HEK293 (cell line): Measurements from ENCODE around the gene VIPR2.

Experiments
- CTCF ChIA-PET: fragments of 350-600 bp; formaldehyde crosslinking; extraction: SDS; loops from one replicate; lab custom pipeline; 2021; ENCODE audit warnings: antibody characterized with exemption; lab: Yijun Ruan, JAX
- POLR2A ChIA-PET: fragments of 300-600 bp; formaldehyde crosslinking; extraction: SDS; loops from one replicate; lab custom pipeline; 2020; ENCODE audit warnings: antibody characterized with exemption, inconsistent platforms; lab: Yijun Ruan, JAX
- H3K27ac ChIP-seq: fragments of 200-500 bp; sonication (Bioruptor generic); 2 replicates; pipeline ENCODE4 v1.5.1; 2014; ENCODE audit warnings: low read depth, low read length, control low read depth, inconsistent platforms; ENCODE audit errors: extremely low read depth
- H3K36me3 ChIP-seq, 2 experiments: fragments of 200-500 bp in 1 of 2; sonication (Bioruptor generic) in 1 of 2; 1 replicate in 1 of 2; 2 replicates in 1 of 2; pipeline ENCODE4 v1.5.1; 2014 to 2017; ENCODE audit warnings: inconsistent platforms in 2 of 2, low read length in 2 of 2; ENCODE audit not compliant: control insufficient read depth in 2 of 2, insufficient read depth in 1 of 2
- H3K4me1 ChIP-seq: fragments of 200-500 bp; sonication (Bioruptor generic); 2 replicates; pipeline ENCODE4 v1.5.1; 2014; ENCODE audit warnings: mild to moderate bottlenecking, low read length, inconsistent platforms; ENCODE audit not compliant: control insufficient read depth, insufficient read depth
- H3K4me3 ChIP-seq: 2 replicates; pipeline ENCODE4 v1.5.1; 2011; ENCODE audit warnings: low read depth, mild to moderate bottlenecking, control low read depth, low read length, moderate library complexity
- H3K9me3 ChIP-seq: fragments of 200-500 bp; sonication (Bioruptor generic); 2 replicates; pipeline ENCODE4 v1.5.1; 2014; ENCODE audit warnings: low read depth, low read length, inconsistent platforms; ENCODE audit not compliant: control insufficient read depth, insufficient read depth
- GLI2 ChIP-seq: fragments of 450-650 bp; formaldehyde crosslinking; IDR thresholded peaks from 2 replicates; pipeline ENCODE4; 2017; ENCODE audit warnings: missing biosample characterization, missing genetic modification characterization, low read depth, borderline replicate concordance
- YY1 ChIP-seq: fragments of 450-650 bp; formaldehyde crosslinking; IDR thresholded peaks from 2 replicates; pipeline ENCODE4 v1.5.1; 2018; ENCODE audit warnings: missing biosample characterization, missing genetic modification characterization
- ZBTB17 ChIP-seq: fragments of 450-650 bp; formaldehyde crosslinking; IDR thresholded peaks from 2 replicates; pipeline ENCODE4 v1.5.1; 2016; ENCODE audit warnings: missing biosample characterization, missing genetic modification characterization
- ZBTB8A ChIP-seq: fragments of 450-650 bp; formaldehyde crosslinking; IDR thresholded peaks from 2 replicates; pipeline ENCODE4 v1.5.1; 2016; ENCODE audit warnings: missing biosample characterization, missing genetic modification characterization
- ZFHX2 ChIP-seq: fragments of 450-650 bp; formaldehyde crosslinking; conservative IDR thresholded peaks from 2 replicates; pipeline ENCODE4 v1.5.1; 2016; ENCODE audit warnings: missing biosample characterization, missing genetic modification characterization
- ZNF112 ChIP-seq: fragments of 450-650 bp; formaldehyde crosslinking; IDR thresholded peaks from 2 replicates; pipeline ENCODE4 v1.5.0; 2017; ENCODE audit warnings: missing biosample characterization, missing genetic modification characterization
- ZNF155 ChIP-seq: fragments of 450-650 bp; formaldehyde crosslinking; IDR thresholded peaks from 2 replicates; pipeline ENCODE4 v1.5.1; 2016; ENCODE audit warnings: missing biosample characterization, missing genetic modification characterization
- ZNF16 ChIP-seq: fragments of 450-650 bp; formaldehyde crosslinking; IDR thresholded peaks from 2 replicates; pipeline ENCODE4 v1.5.1; 2016; ENCODE audit warnings: low read depth, missing biosample characterization, missing genetic modification characterization
- ZNF24 ChIP-seq: fragments of 450-650 bp; formaldehyde crosslinking; IDR thresholded peaks from 2 replicates; pipeline ENCODE4 v1.5.1; 2016; ENCODE audit warnings: missing biosample characterization, missing genetic modification characterization
- ZNF416 ChIP-seq: fragments of 450-650 bp; formaldehyde crosslinking; IDR thresholded peaks from 2 replicates; pipeline ENCODE4 v1.5.1; 2016; ENCODE audit warnings: missing biosample characterization, missing genetic modification characterization
- ZNF433 ChIP-seq: fragments of 450-650 bp; formaldehyde crosslinking; IDR thresholded peaks from 2 replicates; pipeline ENCODE4 v1.5.1; 2016; ENCODE audit warnings: missing biosample characterization, missing genetic modification characterization, low read depth
- ZNF626 ChIP-seq: fragments of 450-650 bp; sonication (Bioruptor Pico); formaldehyde crosslinking; IDR thresholded peaks from 2 replicates; pipeline ENCODE4 v1.5.1; 2018; ENCODE audit warnings: missing biosample characterization, missing genetic modification characterization, inconsistent platforms
- ZSCAN16 ChIP-seq: fragments of 450-650 bp; formaldehyde crosslinking; IDR thresholded peaks from 2 replicates; pipeline ENCODE4 v1.5.1; 2016; ENCODE audit warnings: missing biosample characterization, missing genetic modification characterization
- TF ChIP-seq, protein P1 (sequence below): fragments of 450-650 bp; formaldehyde crosslinking; IDR thresholded peaks from 2 replicates; pipeline ENCODE4 v1.5.1; 2016; ENCODE audit warnings: missing biosample characterization, missing genetic modification characterization
- TF ChIP-seq, protein P2 (sequence below): fragments of 450-650 bp; formaldehyde crosslinking; optimal IDR thresholded peaks from 2 replicates; pipeline ENCODE3; 2016; ENCODE audit warnings: missing biosample characterization, mild to moderate bottlenecking, missing genetic modification characterization
- TF ChIP-seq, protein P3 (sequence below): fragments of 450-650 bp; formaldehyde crosslinking; IDR thresholded peaks from 2 replicates; pipeline ENCODE4; 2016; ENCODE audit warnings: missing biosample characterization, missing genetic modification characterization
- TF ChIP-seq, protein P4 (sequence below): fragments of 450-650 bp; formaldehyde crosslinking; IDR thresholded peaks from 2 replicates; pipeline ENCODE4 v1.5.1; 2017; ENCODE audit warnings: missing biosample characterization, mild to moderate bottlenecking, missing genetic modification characterization, moderate library complexity
- TF ChIP-seq, protein P5 (sequence below): fragments of 450-650 bp; formaldehyde crosslinking; IDR thresholded peaks from 2 replicates; pipeline ENCODE4 v1.5.1; 2017; ENCODE audit warnings: missing biosample characterization, missing genetic modification characterization

VIPR2 gene

DNA sequence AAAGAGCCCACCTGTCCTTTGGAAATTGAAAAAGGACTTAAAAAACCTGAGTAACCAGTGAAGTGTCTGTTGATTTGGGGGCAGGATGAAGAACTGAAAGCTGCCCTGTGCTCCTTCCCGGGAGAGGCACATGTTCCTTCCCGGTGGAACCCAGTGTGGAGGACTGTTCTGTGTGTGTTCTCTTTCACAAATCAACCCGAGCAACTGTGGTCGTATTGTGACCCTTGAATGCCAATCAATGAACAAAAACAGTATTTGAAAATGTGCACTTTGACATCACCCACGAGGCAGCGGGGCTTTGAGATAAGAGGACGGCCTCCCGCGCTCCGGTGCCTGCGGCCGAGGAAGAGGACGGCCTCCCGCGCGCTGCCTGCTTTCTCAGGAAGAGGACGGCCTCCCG lies 139.0 kb downstream of the VIPR2 start:
- CTCF ChIA-PET = no interaction called here
- no peak for TF ChIP-seq ZNF626 (tag by site-specific recombination)
- TF ChIP-seq ZNF16 (tag by site-specific recombination) = no peak
- no peak for TF ChIP-seq ZBTB17 (tag by site-specific recombination)
- TF ChIP-seq ZNF24 (tag by site-specific recombination) = no peak
- TF ChIP-seq, all 188 proteins: peak for 0
- Histone ChIP-seq H3K4me3 (no peak overlapping the region), H3K36me3 (no peaks in the 10 kb centered on the region), H3K27ac (no peak overlapping the region), H3K4me1 (no peaks in the 10 kb centered on the region), H3K9me3 (no peaks in the 10 kb centered on the region)
- POLR2A ChIA-PET = no interaction called here

DNA sequence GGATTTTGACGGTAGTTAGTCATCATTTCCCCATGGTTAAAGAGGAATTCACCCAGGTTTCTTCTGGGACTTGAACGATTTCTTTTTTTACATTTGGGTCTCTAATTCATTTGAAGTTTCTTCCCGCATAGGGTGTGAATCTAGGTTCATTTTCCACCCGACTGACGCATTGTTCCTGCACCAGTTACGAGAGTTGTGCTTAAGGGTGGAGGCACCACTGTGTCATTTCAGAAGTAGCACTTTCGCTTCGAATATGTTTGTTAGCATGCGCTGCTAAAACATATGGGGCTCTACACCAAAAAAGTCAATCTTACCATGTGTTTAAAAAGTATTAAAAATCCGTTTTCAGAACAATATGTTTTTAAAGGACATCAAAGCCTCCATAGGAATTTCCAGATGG lies 140.3 kb downstream of the VIPR2 start:
- ChIA-PET POLR2A (no interaction called here), CTCF (no interaction called here)

DNA sequence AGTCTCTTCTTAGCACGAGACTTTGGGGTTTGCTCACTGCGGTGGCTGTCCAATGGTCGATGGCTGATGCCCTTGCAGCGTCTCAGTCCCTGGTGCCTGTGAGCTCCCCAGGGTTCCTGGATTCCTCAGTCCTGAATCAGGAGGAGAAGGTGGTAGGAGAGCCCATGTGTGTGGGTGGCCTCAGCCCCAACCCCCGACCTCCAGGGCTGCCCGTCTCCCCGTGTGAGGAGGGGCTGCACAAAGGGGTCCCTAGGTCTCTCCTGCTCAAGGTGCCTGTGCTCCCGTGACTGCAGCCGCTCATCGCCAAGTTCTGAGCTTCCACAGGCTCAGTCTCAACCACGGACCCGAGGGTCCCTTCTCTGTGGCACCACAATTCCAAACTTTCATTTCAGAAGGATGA lies 142.9 kb downstream of the VIPR2 start:
- TF ChIP-seq, protein P1, sequence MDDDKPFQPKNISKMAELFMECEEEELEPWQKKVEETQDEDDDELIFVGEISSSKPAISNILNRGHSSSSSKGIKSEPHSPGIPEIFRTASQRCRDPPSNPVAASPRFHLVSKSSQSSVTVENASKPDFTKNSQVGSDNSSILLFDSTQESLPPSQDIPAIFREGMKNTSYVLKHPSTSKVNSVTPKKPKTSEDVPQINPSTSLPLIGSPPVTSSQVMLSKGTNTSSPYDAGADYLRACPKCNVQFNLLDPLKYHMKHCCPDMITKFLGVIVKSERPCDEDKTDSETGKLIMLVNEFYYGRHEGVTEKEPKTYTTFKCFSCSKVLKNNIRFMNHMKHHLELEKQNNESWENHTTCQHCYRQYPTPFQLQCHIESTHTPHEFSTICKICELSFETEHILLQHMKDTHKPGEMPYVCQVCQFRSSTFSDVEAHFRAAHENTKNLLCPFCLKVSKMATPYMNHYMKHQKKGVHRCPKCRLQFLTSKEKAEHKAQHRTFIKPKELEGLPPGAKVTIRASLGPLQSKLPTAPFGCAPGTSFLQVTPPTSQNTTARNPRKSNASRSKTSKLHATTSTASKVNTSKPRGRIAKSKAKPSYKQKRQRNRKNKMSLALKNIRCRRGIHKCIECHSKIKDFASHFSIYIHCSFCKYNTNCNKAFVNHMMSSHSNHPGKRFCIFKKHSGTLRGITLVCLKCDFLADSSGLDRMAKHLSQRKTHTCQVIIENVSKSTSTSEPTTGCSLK (tag by site-specific recombination) = no peak
- TF ChIP-seq ZNF416 (tag by site-specific recombination) (no peak), ZNF155 (tag by site-specific recombination) (no peak), YY1 (no peak)
- no peaks in the 10 kb centered on the region for H3K9me3 ChIP-seq
- H3K4me3 ChIP-seq = no peak overlapping the region
- ChIA-PET POLR2A (no interaction called here), CTCF (no interaction called here)
- no peak overlapping the region for H3K27ac ChIP-seq
- H3K4me1 ChIP-seq = no peaks in the 10 kb centered on the region
- no peaks in the 10 kb centered on the region for H3K36me3 ChIP-seq

More for the DNA sequence above, 140.3 kb downstream of the VIPR2 start:
- H3K4me1 ChIP-seq = no peaks in the 10 kb centered on the region
- no peaks in the 10 kb centered on the region for H3K9me3 ChIP-seq
- H3K36me3 ChIP-seq = no peaks in the 10 kb centered on the region
- no peak overlapping the region for H3K27ac ChIP-seq
- no peak overlapping the region for H3K4me3 ChIP-seq
- TF ChIP-seq, protein P2, sequence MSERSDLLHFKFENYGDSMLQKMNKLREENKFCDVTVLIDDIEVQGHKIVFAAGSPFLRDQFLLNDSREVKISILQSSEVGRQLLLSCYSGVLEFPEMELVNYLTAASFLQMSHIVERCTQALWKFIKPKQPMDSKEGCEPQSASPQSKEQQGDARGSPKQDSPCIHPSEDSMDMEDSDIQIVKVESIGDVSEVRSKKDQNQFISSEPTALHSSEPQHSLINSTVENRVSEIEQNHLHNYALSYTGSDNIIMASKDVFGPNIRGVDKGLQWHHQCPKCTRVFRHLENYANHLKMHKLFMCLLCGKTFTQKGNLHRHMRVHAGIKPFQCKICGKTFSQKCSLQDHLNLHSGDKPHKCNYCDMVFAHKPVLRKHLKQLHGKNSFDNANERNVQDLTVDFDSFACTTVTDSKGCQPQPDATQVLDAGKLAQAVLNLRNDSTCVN = no peak
- TF ChIP-seq ZSCAN16 (tag by site-specific recombination) (no peak), ZFHX2 (tag by site-specific recombination) (no peak)
- TF ChIP-seq, protein P3, sequence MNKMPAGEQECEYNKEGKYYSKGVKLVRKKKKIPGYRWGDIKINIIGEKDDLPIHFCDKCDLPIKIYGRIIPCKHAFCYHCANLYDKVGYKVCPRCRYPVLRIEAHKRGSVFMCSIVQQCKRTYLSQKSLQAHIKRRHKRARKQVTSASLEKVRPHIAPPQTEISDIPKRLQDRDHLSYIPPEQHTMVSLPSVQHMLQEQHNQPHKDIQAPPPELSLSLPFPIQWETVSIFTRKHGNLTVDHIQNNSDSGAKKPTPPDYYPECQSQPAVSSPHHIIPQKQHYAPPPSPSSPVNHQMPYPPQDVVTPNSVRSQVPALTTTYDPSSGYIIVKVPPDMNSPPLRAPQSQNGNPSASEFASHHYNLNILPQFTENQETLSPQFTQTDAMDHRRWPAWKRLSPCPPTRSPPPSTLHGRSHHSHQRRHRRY (tag by site-specific recombination) = no peak

DNA sequence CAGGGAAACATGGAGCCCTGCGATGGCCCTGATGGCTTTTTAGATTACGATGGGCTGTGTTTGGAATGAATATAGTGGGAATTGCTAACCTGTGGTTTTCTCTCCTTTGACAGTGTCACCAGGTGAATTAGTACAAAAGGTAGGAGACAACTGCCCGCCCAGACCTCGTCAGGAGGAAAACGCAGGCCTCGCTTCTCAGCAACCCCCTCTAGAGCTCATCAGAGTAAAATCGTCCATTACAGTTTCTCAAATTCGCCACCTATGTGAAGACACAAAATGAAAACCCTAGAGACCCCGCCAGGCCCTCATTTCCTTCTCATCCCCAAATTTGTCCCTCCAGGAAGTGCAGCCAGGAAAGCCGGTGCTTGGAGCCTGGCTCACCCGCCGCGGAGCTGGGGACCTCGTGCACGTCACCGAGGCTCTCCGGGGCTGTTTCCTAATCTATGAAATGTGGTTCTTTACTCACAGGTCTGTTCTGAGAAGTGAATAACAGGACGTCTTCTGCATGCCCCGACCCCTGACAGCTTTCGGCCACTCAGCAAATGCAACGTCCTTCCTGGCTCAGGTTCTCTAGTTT lies 143.7 kb downstream of the VIPR2 start:
- no peak overlapping the region for H3K4me3 ChIP-seq
- ChIA-PET CTCF (interaction anchor here (1.1 kb wide), 1 partner anchor 24 kb away, joined by 4 read pairs; no protein-coding TSS in a partner anchor), POLR2A (no interaction called here)
- H3K27ac ChIP-seq = no peak overlapping the region
- H3K36me3 ChIP-seq = no peaks in the 10 kb centered on the region
- H3K9me3 ChIP-seq = no peaks in the 10 kb centered on the region
- no peaks in the 10 kb centered on the region for H3K4me1 ChIP-seq
- TF ChIP-seq ZNF24 (tag by site-specific recombination) (no peak), ZNF433 (no peak), ZNF112 (tag by site-specific recombination) (no peak), GLI2 (no peak), ZBTB8A (no peak)
- TF ChIP-seq, protein P4, sequence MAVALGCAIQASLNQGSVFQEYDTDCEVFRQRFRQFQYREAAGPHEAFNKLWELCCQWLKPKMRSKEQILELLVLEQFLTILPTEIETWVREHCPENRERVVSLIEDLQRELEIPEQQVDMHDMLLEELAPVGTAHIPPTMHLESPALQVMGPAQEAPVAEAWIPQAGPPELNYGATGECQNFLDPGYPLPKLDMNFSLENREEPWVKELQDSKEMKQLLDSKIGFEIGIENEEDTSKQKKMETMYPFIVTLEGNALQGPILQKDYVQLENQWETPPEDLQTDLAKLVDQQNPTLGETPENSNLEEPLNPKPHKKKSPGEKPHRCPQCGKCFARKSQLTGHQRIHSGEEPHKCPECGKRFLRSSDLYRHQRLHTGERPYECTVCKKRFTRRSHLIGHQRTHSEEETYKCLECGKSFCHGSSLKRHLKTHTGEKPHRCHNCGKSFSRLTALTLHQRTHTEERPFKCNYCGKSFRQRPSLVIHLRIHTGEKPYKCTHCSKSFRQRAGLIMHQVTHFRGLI = no peak
- TF ChIP-seq, protein P5, sequence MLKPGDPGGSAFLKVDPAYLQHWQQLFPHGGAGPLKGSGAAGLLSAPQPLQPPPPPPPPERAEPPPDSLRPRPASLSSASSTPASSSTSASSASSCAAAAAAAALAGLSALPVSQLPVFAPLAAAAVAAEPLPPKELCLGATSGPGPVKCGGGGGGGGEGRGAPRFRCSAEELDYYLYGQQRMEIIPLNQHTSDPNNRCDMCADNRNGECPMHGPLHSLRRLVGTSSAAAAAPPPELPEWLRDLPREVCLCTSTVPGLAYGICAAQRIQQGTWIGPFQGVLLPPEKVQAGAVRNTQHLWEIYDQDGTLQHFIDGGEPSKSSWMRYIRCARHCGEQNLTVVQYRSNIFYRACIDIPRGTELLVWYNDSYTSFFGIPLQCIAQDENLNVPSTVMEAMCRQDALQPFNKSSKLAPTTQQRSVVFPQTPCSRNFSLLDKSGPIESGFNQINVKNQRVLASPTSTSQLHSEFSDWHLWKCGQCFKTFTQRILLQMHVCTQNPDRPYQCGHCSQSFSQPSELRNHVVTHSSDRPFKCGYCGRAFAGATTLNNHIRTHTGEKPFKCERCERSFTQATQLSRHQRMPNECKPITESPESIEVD (tag by site-specific recombination) = no peak
